Epithelial cell of proximal tubule (primary cell): ENCODE measurements around the gene RNF220. TPM values are rescaled to one million over a fixed set of nuclear protein-coding genes. Genes with fewer than 3 reads are reported as not detected.

Experiments
- DNase-seq: peaks from one replicate; pipeline ENCODE4 v3.0.0-alpha.2; 2011; ENCODE audit warnings: low read depth
- H3K4me3 ChIP-seq: 2 replicates; pipeline ENCODE4 v1.5.1; 2011; ENCODE audit warnings: low read depth, mild to moderate bottlenecking, low read length
- total RNA-seq: library from RNA; depleted of rRNA; stranded (reverse); fragments of >200 nt; gene quantifications from 2 replicates; pipeline ENCODE4 v1.2.3, GENCODE V29; 2015
- TF ChIP-seq, protein P1 (sequence below): conservative IDR thresholded peaks from 2 replicates; pipeline ENCODE4 v1.5.1; 2012; ENCODE audit warnings: low read depth, mild to moderate bottlenecking, low read length

Gene RNF220
- total RNA-seq, 1 donor from 2014 or later, result 152 TPM

- TF ChIP-seq, protein P1, sequence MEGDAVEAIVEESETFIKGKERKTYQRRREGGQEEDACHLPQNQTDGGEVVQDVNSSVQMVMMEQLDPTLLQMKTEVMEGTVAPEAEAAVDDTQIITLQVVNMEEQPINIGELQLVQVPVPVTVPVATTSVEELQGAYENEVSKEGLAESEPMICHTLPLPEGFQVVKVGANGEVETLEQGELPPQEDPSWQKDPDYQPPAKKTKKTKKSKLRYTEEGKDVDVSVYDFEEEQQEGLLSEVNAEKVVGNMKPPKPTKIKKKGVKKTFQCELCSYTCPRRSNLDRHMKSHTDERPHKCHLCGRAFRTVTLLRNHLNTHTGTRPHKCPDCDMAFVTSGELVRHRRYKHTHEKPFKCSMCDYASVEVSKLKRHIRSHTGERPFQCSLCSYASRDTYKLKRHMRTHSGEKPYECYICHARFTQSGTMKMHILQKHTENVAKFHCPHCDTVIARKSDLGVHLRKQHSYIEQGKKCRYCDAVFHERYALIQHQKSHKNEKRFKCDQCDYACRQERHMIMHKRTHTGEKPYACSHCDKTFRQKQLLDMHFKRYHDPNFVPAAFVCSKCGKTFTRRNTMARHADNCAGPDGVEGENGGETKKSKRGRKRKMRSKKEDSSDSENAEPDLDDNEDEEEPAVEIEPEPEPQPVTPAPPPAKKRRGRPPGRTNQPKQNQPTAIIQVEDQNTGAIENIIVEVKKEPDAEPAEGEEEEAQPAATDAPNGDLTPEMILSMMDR, result no peak
- no peak for DNase-seq
- no peak overlapping the region for H3K4me3 ChIP-seq
Measured at GRCh38 chr1:44512313-44512885, 107.3 kb downstream of the RNF220 start.

GRCh38 chr1:44513111-44513510 is 108.1 kb downstream of the RNF220 start:
- H3K4me3 ChIP-seq, result no peak overlapping the region
- TF ChIP-seq, protein P1, result no peak
- DNase-seq, result no peak

DNA sequence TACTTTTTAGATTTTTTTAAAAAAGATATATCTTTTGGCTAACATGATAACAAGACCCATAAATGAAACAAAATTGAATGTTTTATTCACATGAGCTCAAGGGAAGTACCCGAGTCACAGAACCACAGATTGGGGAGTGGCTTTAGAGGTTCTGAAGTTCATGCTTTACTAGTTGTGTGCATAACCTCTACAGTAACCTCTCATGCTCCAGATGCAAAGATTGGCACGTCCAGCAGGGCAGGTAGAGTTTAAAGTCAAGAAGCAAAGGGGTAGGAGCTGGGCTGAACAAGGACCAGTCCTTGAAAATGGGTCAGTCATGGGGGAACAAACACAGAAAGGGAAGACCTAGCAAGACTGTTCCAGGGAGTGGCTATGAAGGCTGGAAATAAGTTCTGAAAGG is 109.6 kb downstream of the RNF220 start:
- H3K4me3 ChIP-seq, result no peak overlapping the region
- DNase-seq, result no peak
- TF ChIP-seq, protein P1, result no peak

DNA sequence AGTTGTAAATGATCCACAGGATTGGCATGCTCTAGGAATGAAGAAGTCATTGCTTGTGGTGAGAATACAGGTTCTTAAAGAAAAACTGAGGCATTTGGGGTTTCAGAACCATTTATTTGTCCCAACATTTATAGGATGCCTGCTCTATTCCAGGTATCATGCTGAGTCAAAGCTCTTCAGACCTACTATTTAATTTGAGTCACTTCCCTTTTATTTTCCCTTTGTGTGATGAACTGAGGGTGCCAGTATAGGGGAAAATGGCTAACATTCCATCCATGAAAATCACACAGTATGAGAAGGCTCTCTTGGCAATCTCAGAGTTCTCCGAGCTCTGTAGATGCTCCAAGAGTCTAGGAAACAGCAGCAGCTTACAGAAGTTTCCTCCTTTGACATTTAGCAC is 110.4 kb downstream of the RNF220 start:
- H3K4me3 ChIP-seq, result no peak overlapping the region
- TF ChIP-seq, protein P1, result no peak
- no peak for DNase-seq

DNA sequence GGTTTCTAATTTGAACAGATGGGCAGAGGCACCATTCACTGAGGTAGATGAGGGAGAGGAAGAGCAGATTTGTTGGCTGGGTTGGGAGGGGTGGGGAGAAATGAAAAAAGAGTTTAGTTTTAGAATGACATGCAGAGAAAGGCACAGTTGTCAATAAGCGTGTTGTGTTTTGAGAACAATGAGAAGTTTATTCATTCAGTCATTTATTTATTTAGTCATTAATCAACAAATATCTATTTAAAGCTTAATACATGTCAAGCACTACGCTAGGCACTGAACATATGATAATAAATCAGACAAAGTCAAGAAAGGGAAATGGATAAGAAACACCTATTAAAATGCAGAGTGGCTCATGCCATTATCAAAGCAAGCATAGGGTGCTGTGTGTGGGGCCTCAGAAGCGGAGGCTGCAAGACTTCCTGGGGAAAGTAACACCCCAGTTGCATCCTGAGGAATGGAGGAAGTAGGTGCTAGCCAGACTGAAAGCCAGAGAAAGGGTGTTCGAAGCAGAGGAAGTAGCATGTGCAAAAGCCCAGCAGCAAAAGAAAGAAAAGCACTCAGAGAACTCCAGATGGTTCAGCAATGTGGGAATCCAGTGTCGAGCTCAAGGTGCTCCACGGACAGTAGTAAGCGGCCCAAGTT is 114.1 kb downstream of the RNF220 start:
- no peak for DNase-seq
- H3K4me3 ChIP-seq, result no peak overlapping the region
- TF ChIP-seq, protein P1, result no peak

DNA sequence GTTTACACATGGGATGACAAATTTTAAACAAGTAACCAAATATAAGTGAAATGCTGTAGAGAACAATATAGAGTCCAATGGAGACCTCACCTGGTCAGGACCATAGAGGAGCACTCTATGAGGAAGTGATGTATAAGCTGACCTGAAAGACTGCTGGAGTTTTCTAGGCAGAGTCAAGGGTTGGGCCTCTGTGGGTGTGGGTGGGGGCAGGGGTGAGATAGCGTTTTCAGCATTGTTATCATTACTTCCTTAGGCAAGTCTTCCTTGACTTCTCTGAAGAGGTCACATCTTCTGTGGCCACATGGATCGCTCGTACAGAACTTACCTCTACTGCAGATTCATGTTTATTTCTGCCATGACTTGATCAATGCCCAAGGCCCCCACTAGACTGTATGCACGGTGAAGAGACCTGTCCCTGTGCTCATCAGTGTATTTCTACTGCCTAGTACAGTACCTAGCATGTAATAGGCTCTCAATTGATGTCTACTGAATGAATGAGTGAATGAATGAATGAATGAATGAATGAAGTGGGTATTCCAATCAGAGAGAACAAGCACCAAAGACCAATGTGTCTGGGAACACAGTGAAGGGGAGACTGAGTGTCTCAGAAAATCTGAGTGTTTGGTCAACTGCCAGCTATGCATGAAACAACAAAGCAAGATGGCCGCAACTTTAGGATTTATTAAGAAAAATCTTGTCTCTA is 116.5 kb downstream of the RNF220 start:
- TF ChIP-seq, protein P1, result no peak
- no peak overlapping the region for H3K4me3 ChIP-seq
- no peak for DNase-seq
